Activated CD4-positive, alpha-beta T cell treated with anti-CD3 and anti-CD28 coated beads, Interleukin-2, amount 50 U/mL, for 16 hours (primary cell): ENCODE measurements around the gene LACTB.
A peak's percentile ranks its signal among the peaks of the same experiment; 100 is the strongest.

Experiments used
- DNase-seq: peaks from one replicate; pipeline ENCODE4 v3.0.0-alpha.2; 2020

The LACTB gene

DNA sequence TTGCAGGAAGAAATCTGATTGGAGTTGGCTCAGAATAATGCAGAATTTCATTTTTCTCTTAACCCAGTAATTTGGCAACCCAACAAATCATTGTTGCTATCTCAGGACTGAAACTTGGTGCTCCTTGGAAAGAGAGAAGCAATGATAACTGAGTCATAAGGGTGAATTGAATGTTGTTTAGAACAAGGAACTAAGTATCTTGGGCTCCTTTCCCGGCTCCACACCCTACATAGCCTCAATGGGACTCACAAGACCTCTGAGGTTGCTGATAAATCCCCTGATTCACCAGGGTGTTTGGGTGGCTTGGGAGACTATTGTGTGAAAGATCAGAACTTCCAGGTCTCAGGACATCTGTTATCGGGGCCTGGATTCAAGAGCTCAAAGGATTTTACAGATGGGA is 60.0 kb downstream of the LACTB start:
- no peak for DNase-seq

- DNase-seq: no peak
Observed at GRCh38 chr15:63185206-63185605, 63.5 kb downstream of the LACTB start.

DNA sequence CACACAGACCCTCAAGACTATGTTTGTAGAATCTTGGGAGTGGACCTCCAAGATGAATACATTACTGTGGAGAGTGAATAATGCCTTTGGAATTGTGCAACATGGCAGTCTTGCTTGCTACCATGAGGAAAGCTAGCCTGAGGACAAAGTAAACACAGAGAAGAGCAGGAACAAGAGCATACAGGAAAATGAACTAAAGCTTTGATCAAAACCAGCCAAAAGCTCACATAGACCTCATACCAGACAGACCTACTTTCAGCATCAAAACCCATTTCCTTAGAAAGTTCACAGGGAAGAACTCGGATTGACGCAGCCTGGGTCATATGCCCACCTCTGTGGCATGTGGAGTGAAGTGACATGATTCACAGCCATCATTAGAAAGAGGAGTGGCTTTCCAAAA is 64.4 kb downstream of the LACTB start:
- DNase-seq: no peak

GRCh38 chr15:63187589-63188226 is 66.0 kb downstream of the LACTB start:
- DNase-seq: no peak

DNA sequence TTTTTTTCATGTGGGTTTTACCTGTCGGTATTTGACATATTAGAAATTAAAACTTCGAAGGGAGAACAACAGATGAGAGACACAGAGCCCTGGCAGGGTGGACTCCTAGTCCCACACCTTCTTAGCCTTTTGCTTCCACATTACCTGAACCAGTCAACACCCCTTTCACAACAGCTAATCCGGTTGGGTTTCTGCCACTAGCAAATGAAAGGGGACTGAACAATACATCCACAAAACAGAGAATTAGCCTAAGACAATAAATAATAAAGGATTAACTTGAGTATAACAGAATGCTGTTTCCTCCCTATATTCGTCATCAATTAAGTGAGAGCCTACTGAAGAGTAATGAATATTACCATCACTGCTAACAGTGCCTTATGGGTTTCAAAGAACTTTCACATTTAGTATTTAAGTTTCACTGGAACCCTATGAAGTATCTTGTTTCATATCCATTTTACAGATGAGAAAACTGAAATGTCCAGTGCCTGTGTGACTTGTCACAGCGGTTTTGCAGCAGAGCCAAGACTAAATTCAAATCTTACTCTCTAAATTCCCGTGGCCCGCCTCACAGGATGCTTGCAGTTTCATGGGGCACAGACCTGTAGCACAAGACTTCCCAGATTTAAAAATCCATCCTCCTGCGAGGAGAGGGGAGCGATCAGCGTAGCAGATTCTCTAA is 66.7 kb downstream of the LACTB start:
- peak; percentile 74 for DNase-seq

DNA sequence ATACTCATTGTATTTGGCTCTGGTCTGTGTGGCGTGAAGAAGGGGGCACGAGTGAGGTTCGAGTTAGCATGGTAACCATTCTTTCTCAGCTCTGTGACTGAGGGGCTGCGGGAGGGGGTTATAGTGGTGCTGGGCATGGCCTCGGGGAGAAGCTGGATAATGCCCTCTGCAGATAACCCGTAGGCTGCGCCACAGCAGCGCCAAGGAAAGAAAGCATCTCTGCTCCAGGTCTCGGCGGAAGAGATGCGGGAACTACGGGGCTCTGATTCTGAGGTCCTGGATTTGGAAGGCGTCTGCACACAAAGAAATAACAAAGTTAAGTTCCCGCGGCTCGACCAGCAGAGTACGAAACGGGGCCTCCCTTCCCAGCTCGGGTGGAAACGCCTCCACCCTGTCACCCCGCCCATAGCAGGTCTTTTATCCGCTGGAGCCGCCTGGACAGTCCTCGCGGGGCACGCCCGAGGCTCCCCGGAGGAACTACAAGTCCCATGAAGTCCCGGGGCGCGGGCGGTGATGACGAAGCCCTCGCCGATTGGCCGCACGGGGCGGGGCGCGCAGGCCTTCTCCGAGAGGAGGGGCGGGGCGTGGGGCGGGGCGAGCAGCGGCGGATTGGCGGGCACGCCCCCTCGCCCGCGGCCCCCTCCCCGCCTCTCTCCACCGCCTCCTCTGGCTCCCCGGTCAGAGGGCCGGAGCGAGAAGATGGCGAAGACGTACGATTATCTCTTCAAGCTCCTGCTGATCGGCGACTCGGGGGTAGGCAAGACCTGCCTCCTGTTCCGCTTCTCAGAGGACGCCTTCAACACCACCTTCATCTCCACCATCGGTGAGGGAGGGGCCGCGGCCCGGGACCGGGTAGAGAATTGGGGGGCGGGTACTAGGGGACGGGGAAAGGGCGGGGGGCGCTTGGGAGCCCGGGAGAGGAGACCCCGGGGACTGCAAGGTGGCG is 67.5 kb downstream of the LACTB start, which contains the start of gene RAB8B:
Gene RAB8B, plus strand, starts transcription at position 681 of the 946 bp plus-strand sequence. Its CDS starts 19 bp downstream, at position 700.
- DNase-seq: peak; percentile 98

DNA sequence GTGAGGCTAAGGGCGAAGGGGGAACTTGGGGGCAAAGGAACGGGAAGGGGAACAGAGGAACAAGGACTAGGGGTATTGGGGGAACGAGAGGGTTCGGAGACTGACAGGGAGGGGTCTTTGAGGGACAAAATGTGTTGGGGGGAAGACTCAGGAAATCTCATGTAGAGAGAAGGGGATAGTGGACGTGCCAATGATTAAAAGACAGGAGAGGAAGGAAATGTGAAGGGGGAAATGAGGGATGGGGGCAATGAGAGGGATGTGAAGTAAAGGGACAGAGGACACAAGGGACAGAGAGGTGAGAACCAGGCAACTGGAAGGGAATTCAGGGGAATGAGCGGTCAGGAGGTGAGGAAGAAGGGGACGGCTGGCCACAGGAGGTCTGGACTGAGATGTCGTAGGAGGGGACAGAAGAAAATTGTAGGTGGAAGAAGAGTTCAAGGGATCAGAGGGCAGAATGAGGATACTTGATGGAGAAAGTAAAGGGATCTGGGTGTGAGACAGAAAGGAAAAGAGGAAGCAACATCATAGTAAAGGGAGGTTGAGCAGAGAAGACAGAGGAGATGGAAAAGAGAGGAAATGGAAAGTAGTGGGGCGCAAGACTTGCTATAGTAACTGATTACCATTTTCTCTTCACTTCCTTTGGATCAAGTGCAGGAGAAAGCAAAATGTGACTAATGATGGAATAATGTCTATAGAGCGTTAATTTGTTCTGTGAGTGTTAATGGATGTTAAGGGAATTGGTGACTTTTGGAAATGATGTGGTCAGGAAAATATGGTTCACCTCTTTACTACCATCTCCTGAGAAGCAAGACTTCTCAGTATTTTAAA is 68.5 kb downstream of the LACTB start:
- DNase-seq: no peak

DNA sequence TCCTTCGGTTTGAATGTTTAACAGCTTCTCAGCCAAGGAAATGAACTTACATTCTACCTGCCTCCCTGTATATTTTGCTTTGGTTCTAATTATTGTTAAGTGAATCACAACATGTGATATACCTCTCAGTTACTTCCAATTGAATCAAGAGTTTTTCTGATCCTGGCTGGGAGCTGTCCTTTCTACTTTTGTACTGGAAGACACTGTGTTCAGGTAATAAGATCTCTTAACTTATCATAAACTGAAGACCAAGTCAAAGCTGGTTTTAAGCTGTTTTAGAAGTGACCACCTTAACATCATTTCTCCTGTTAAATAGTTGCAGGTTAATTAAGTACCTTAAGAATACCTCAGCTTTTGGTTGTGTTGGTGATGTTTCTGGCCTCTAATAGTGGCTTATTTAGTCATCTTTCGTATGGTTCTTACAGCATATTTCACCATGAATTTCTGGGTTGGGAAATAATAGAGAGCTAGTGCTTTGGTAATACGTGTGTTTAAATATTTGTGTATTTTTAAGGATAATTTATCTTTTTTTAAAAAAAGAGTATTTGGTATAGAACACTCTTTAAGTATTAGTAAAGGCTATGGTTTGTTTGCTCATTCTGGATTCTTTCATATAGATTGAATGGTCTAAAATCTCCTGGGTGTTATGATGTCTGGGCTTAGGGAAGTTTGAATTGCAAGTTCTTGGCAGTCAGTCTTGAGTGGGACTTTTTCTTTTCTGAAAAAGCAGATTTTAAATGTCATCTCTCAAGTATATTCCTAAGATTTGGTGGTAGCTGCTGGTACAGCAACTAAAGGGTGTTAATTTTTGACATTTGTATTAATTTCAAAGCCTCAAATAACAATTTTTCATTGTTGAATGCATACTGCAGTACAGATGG is 69.3 kb downstream of the LACTB start:
- DNase-seq: no peak
